Left lobe of liver (tissue), 2 donors: Measurements from ENCODE around the gene DOCK6. TPM values are rescaled to one million over a fixed set of nuclear protein-coding genes. Genes with fewer than 3 reads are reported as not detected.

ENCODE experiments used
- ATAC-seq: fragments of 200-7000 bp; cut with Tn5 transposase; one replicate; pipeline ENCODE4 v1.9.1; 2020; ENCODE audit warnings: mild to moderate bottlenecking, moderate library complexity
- DNase-seq: peaks from one replicate; pipeline ENCODE4 v3.0.0-alpha.2; 2020; ENCODE audit warnings: low spot score
- total RNA-seq: library from RNA; stranded (reverse); gene quantifications from one replicate; pipeline ENCODE4 v1.2.1, GENCODE V29; 2021
- donor health status: DM: no; HTN: no; CAD: no; lungs with moderate emphysema.
- donor health status: DM: no; HTN: yes; CAD: no.

The DOCK6 gene
- total RNA-seq, 1 donor from 2014 or later, result 30.0 TPM

DNA sequence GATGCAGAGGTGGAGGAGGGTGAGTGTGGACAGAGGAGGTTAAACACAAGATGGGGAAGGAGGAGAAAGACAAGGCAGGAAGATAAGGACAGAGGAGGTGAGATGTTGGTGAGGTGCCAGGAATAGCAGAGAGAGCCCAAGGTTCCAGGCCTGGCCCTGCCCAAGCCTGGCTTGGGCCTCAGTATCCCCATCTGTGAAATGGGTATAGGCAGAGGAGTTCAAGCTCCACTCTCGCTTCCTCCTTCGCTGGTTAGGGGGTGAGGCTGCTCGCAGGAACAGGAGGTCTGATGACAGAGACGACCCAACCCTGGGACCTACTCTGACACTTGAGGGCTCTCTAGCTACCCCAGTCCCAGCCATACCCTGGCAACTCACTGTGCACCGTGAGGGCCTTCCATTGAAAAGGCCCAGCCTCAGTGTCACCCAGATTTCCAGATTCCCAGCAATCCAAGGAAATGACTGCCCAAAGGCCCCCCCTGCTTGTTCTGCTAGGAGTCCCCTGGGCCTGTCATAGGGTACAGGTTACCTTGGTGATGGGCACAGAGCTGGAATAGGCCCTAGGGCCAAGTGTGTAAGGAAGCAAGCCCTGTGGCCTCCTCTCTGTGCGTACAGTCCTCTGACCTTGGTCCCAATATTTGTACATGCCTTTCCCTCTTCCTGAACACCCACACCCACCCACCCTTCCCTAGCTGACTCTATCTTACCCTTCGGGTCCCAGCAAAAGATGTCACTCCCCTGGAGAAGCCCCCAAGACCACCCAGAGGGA is 31.5 kb downstream of the DOCK6 start:
- no peak for ATAC-seq
- no peak for DNase-seq

- DNase-seq (no peak), ATAC-seq (peak; percentile 36)
Measured at GRCh38 chr19:11227195-11227886, 35.0 kb downstream of the DOCK6 start.

- ATAC-seq, result no peak
- DNase-seq, result no peak
Measured at GRCh38 chr19:11226716-11227166, 35.6 kb downstream of the DOCK6 start.

DNA sequence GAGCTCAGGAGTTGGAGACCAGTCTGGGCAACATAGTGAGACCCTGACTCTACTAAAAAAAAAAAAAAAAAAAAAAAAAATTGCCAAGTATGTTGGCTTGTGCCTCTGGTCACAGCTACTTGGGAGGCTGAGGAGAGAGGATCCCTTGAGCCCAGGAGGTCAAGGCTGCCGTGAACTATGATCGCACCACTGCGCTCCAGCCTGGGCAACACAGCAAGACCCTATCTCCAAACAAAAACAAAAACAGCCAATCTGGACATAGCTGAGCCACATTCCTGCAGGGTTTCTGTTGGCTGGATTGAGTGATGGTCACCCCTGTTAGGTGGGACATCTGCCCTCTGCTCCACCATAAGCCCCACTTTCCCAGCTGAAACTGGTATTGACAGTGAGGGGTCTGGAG is 36.5 kb downstream of the DOCK6 start:
- DNase-seq (no peak), ATAC-seq (no peak)

DNA sequence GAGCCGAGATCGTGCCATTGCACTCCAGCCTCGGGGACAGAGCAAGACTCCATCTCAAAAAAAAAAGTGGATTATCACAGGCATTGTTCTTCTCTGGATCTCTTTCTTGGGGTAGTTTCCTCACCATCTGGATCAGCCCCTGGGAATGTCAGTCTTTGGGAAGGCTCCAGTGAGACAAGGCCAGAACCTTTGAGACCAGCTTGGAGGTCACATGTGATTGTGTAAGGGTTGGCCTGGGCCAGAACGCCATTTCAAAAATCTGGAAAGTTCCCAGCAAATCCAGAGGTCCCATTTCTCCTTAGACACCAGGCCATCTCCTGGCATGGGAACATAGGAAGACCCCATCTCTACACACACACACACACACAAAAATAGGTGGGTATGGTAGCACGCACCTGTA is 37.2 kb downstream of the DOCK6 start:
- ATAC-seq (peak; percentile 86), DNase-seq (peak; percentile 76)

DNA sequence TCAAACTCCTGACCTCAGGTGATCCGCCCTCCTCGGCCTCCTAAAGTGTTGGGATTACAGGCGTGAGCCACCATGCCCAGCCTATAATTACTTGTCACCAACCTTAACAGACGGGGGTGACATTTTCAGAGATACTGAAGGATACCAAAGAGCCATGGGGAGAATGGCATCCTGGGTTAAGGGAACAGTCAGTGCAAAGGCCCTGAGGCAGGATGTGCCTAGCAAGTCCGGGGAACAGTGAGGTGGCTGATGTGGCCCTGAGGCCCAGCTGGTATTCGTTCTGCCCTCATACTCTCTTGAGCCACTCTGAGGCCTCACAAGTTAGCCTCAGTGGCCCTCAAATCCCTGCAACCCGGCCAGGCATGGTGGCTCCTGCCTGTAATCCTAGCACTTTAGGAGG is 37.9 kb downstream of the DOCK6 start:
- no peak for ATAC-seq
- no peak for DNase-seq

GRCh38 chr19:11223200-11223599 is 39.1 kb downstream of the DOCK6 start:
- ATAC-seq (no peak), DNase-seq (no peak)

- ATAC-seq, result no peak
Measured at GRCh38 chr19:11221082-11221598, 41.2 kb downstream of the DOCK6 start.

GRCh38 chr19:11214387-11214786 is 47.9 kb downstream of the DOCK6 start:
- ATAC-seq, result no peak
- DNase-seq, result no peak

More at GRCh38 chr19:11221082-11221598, 41.2 kb downstream of the DOCK6 start:
- DNase-seq, result no peak

- ATAC-seq, result no peak
- DNase-seq, result no peak
Measured at GRCh38 chr19:11210656-11210928, 51.7 kb downstream of the DOCK6 start.

- DNase-seq (no peak), ATAC-seq (no peak)
Measured at GRCh38 chr19:11209839-11210655, 52.3 kb downstream of the DOCK6 start.

DNA sequence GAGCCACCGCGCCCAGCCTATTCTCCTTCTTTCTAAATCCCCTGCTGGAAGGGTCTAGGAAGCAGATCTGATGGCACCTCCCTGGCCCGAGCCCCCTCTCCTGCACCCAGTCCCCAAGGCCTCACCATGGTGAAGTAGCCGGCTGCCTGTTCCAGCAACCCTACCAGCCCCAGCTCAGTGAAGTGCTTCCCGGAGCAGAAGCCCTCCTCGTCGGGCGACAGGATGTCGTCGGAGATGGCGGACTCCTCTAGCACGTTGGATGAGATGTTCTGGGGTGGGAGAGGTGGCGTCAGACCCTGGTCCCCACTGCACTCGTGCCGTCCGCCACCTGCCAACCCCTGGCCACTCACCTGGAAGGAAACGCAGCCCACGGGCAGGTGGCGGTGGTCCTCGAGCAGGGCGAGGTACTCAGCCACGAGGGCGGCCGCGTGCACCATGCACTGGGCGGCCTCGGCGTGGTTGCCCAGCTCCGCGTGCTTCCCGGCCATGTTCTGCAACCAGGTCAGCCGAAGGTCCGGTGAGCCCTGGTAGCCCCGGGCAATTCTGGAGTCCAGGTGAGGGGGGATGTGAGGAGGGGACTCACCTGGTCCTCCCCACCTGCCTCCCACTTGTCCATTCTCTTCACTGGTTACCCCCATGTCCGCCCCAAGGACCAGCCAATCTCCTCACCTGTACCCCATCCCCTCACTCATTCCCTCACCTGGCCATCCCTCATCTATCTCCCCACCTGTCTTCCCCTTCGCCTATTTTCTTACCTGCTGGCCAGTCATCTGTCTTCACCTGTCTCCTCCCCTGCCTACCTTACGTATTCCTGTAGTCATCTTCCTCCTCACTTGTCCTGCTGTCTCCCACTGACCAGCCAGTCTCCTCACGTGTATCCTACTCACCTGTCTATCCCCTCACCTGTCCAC is 53.5 kb downstream of the DOCK6 start:
- no peak for ATAC-seq
- no peak for DNase-seq

DNA sequence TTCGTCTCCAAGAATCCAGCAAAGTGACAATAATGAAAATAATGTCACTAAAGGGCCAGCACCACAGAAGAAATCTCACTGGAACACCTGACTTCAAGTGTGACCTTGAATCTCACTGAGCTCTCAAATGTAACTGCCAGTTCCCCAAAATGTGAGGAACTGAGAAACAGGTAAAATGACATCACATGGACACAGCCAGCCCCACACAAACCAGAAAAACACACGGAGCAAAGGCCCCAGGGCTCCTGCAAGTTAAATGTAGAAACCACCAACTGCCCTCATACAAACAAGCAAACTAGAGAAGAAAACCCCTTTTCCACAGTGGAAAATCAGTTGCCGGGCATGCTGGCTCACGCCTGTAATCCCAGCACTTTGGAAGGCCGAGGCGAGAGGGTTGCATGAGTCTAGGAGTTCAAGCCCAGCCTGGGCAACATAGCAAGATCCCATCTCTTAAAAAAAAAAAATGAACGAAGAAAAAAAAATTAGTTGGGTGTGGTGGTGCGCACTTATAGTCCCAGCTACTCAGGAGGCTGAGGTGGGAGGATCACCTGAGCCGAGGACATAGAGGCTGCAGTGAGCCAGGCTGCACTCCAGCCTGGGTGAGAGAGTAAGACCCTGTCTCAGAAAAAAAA is 56.3 kb downstream of the DOCK6 start:
- no peak for DNase-seq
- no peak for ATAC-seq

DNA sequence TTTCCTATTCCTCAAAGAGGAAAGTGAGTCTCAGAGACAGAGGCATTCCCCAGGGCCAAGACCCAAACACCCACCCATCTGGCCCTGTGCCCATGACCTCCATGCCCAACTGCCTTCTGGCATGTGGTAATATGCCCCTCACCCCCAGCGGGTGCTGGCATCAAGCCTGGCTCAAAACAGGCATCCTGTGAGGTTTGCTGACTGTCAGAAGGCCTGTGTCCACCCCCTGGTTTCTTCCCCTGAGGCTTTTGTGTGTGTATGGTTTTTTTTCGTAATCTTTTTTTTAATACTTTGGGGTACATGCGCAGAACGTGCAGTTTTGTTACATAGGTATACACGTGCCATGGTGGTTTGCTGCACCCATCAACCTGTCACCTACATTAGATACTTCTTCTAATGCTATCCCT is 57.4 kb downstream of the DOCK6 start:
- ATAC-seq (peak; percentile 29), DNase-seq (peak; percentile 73)

DNA sequence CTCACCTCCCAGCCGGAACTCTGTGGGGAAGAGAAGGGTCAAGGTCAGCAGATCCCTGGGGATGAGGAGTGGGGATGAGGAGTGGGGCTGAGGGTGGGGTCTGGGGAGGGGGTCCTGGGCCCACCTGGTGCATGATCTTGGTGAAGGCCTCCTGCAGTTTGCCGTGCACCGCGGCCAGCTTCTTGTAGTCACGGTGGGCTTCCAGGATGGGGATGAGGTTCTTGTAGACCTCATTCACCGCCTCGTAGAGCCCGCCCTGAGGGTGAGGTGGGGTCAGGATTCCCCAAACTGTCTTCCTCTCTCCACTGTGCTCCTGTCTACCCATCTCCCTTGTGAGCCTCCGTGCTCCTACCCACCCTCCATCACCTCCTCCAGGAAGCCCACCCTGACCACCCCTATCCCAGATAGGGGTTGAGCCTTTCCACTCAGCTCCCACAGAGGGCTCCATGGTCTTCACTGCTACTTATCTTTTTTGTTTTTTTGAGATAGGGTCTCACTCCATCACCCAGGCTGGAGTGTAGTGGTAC is 58.2 kb downstream of the DOCK6 start:
- ATAC-seq (no peak), DNase-seq (no peak)

DNA sequence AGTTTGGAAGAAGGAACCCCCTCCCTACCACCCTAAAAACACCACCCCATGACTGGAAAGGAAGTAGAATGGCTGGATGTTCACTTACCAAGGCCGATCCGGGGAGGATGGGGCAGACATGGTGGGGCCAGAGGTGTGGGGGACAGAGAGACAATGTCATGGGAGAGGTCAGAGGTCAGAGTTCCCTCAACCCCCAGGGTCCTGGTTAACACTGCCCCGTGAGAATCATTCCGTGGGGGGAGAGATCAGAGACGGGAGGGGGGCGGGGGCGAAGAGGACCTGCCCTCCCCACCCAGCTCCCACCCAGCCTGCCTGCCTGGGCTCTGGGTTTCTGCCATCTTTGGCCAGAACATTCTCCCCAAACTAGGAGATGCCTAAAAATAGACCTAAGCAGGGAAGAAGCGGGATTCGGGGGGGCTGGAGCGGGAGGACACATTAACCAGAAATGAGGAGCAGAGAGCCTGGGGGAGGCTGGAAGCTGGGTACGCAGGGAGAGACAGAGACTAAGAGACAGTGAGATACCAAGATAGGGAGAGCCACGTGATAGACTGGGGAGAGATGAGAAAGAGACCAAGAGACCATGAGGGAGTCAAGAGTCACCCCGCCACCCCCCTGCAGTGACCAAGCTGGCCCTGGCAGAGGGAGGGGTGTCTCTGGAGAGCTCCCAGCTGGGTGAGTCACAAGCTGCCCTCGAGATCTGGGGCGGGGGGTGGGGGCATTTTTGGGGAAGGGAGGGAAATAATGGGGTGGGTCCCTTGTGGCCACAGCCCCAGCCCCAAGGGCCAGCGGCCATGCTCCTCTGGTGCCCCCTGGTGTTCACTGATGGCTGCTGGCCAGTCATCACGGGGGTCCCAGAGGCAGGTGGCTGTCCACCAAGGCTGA is 58.9 kb downstream of the DOCK6 start:
- ATAC-seq (peak; percentile 56), DNase-seq (no peak)

- DNase-seq (no peak), ATAC-seq (no peak)
Measured at GRCh38 chr19:11202488-11203193, 59.7 kb downstream of the DOCK6 start.

DNA sequence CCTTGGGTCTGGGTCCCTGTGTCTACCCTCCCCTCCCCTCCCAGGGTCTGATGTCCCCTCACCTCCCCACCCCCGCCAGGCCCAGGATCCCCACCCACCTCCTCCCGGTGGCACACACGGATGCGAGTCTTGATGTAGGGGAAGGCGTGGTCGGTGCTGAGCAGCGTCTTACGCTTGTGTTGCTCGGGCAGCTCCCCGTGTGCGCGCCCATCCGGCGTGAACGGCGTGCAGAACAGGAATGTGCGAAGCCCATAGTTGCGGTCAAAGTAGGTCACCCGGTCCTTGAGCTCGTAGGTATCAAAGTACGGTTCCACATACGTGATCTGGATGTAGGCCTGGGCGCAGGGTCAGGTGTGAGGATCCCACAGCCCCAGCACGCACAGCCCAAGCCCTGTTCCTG is 60.5 kb downstream of the DOCK6 start:
- ATAC-seq (no peak), DNase-seq (no peak)
